ENCODE results near the gene OR1M1.

DNA sequence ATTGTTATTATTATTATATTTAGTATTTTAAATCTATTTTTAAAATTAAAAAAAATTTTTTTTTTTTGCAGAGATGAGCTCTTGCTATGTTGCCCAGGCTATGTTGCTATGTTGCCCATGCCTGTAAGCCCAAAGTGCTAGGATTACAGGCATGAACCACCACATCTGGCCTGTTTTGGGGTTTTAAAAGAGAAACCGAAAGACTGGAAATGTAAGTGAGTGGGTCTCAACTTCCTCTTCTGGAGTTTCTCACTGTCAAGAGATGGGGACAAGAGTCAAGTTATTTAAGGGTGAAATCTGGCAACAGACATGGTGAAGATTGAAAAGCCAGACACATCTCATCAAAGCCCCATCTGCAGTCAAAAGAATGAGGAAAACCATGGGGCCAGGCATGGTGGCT, 44.1 kb downstream of the OR1M1 start:
- TF ChIP-seq EZH2phosphoT487 (IDR thresholded peaks at IDR 0.05) (no peak), EZH2 (IDR thresholded peaks at IDR 0.05) (no peak)
- TF ChIP-seq, protein P1, sequence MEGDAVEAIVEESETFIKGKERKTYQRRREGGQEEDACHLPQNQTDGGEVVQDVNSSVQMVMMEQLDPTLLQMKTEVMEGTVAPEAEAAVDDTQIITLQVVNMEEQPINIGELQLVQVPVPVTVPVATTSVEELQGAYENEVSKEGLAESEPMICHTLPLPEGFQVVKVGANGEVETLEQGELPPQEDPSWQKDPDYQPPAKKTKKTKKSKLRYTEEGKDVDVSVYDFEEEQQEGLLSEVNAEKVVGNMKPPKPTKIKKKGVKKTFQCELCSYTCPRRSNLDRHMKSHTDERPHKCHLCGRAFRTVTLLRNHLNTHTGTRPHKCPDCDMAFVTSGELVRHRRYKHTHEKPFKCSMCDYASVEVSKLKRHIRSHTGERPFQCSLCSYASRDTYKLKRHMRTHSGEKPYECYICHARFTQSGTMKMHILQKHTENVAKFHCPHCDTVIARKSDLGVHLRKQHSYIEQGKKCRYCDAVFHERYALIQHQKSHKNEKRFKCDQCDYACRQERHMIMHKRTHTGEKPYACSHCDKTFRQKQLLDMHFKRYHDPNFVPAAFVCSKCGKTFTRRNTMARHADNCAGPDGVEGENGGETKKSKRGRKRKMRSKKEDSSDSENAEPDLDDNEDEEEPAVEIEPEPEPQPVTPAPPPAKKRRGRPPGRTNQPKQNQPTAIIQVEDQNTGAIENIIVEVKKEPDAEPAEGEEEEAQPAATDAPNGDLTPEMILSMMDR (IDR thresholded peaks at IDR 0.05), result no peak

Measured in neural progenitor cell (in vitro differentiated cells).